ENCODE results near the gene SUSD1.

DNA sequence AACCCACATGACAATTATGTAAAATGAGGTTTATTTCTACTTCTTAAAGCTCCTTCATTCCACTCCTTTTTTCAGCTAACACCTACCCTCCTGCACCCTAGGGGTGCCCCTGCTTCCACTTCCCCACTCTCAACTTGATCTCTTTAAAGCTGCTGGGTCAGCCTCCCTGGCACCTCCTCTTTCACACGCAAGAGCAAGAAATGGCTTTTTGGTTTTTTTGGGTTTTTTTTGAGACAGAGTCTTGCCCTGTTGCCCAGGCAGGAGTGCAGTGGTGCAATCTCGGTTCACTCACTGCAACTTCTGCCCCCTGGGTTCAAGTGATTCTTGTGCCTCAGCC, 64.4 kb downstream of the SUSD1 start:
- TF ChIP-seq ZNF668 (CRISPR knock-in tag; IDR thresholded peaks at IDR 0.05) = no peak
- TF ChIP-seq, protein P1, sequence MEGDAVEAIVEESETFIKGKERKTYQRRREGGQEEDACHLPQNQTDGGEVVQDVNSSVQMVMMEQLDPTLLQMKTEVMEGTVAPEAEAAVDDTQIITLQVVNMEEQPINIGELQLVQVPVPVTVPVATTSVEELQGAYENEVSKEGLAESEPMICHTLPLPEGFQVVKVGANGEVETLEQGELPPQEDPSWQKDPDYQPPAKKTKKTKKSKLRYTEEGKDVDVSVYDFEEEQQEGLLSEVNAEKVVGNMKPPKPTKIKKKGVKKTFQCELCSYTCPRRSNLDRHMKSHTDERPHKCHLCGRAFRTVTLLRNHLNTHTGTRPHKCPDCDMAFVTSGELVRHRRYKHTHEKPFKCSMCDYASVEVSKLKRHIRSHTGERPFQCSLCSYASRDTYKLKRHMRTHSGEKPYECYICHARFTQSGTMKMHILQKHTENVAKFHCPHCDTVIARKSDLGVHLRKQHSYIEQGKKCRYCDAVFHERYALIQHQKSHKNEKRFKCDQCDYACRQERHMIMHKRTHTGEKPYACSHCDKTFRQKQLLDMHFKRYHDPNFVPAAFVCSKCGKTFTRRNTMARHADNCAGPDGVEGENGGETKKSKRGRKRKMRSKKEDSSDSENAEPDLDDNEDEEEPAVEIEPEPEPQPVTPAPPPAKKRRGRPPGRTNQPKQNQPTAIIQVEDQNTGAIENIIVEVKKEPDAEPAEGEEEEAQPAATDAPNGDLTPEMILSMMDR (IDR thresholded peaks at IDR 0.05 in 2 of 3, conservative IDR thresholded peaks at IDR 0.05 in 1 of 3; ENCODE audit: insufficient read depth in 2 of 3, low read depth in 1 of 3, low read length in 3 of 3) = no peak
- no peak for TF ChIP-seq TAF1 (IDR thresholded peaks at IDR 0.05; ENCODE audit: control insufficient read depth, extremely low read depth, insufficient read depth, low read length, severe bottlenecking)

Measured in K562 (cell line).